HG03565 (cell line): ENCODE results near the gene SHTN1.

Experiments
- ATAC-seq: cut with Tn5 transposase; IDR thresholded peaks from one replicate; pipeline ENCODE4 v1.9.1; 2021; ENCODE audit warnings: mild to moderate bottlenecking, moderate library complexity; ENCODE audit not compliant: unreplicated experiment

Gene SHTN1

GRCh38 chr10:116836083-116836482, 168.9 kb downstream of the SHTN1 start:
- no peak for ATAC-seq

GRCh38 chr10:116835658-116836057, 169.3 kb downstream of the SHTN1 start:
- ATAC-seq: no peak

- ATAC-seq: no peak
Observed at GRCh38 chr10:116833986-116834985, 170.7 kb downstream of the SHTN1 start.

GRCh38 chr10:116831790-116832189, 173.2 kb downstream of the SHTN1 start:
- ATAC-seq: no peak
